Measurements from ENCODE around the gene TRIM47.

The TRIM47 gene

DNA sequence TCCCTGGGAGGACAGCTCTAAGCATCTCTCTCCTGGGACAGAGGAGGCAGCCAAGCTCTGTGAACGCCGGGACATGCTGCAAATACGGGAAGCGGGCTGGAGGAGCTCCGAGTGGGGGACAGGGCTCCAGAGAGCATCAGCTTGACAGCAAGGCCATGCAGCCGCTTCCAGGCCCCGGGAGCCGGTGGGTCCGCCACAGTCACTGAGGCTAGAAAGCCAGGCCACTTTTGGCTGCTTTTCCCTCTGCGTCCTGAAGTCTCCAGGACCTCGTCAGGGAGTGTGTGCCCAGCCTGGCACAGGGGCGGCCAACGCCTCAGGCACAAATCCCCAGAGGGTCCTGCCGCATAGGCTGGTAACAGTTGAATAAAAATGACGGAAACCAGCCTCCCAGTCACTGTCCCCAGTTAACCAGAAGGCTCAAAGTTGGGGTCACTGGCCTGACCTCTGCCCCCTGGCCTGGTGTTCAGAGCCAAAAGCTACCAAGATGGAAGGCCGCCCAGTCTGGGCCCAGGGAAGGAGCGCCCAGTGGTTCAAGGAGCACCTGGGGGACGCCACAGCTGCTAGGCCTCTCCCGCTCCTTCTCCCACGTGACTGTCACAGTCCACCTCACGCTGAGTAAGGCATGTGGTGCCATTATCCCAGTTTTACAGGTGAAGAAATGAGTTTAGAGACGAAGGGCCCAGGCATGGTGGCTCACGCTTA lies 21.5 kb upstream of the TRIM47 start:
- no peak for DNase-seq
- no peaks in the 10 kb centered on the region for H3K9me2 ChIP-seq (replicated peaks; ENCODE audit: insufficient read depth, low read length)
- TF ChIP-seq EZH2 (optimal IDR thresholded peaks at IDR 0.05; ENCODE audit: low read depth, low read length): no peak
- no peak for TF ChIP-seq CTCF (IDR thresholded peaks at IDR 0.05; ENCODE audit: low read length)
- TF ChIP-seq EZH2phosphoT487 (IDR thresholded peaks at IDR 0.05; ENCODE audit: low read length): no peak
- no peak overlapping the region for H3K4me2 ChIP-seq (ENCODE audit: low read depth, low read length)
- H4K20me1 ChIP-seq (ENCODE audit: insufficient read depth, low read length): no peaks in the 10 kb centered on the region
- H2AFZ ChIP-seq (ENCODE audit: low read length): no peak overlapping the region
- no peak overlapping the region for H3K9ac ChIP-seq (ENCODE audit: low read length)
- peaks cover 45% of the 10 kb centered on the region for H3K79me2 ChIP-seq (ENCODE audit: low read length)
- no peaks in the 10 kb centered on the region for H3K9me3 ChIP-seq (replicated peaks; ENCODE audit: insufficient read depth, low read length)
- peaks cover 6% of the 10 kb centered on the region for H3K4me1 ChIP-seq (ENCODE audit: low read length)
- H3K4me3 ChIP-seq (ENCODE audit: low read length): no peak overlapping the region
- no peaks in the 10 kb centered on the region for H3K27me3 ChIP-seq (replicated peaks; ENCODE audit: insufficient read depth, low read length)
- no peaks in the 10 kb centered on the region for H3K36me3 ChIP-seq (replicated peaks; ENCODE audit: insufficient read depth, low read length)
- H3K27ac ChIP-seq (ENCODE audit: low read length): no peak overlapping the region
- peaks cover 12% of the 10 kb centered on the region for H3F3A ChIP-seq (ENCODE audit: insufficient read depth, low read length)

GRCh38 chr17:75899353-75899752 lies 21.0 kb upstream of the TRIM47 start:
- no peaks in the 10 kb centered on the region for H3K36me3 ChIP-seq (replicated peaks; ENCODE audit: insufficient read depth, low read length)
- peaks cover 47% of the 10 kb centered on the region for H3K79me2 ChIP-seq (ENCODE audit: low read length)
- H3K9me2 ChIP-seq (replicated peaks; ENCODE audit: insufficient read depth, low read length): no peaks in the 10 kb centered on the region
- no peak overlapping the region for H3K4me2 ChIP-seq (ENCODE audit: low read depth, low read length)
- DNase-seq: no peak
- TF ChIP-seq EZH2phosphoT487 (IDR thresholded peaks at IDR 0.05; ENCODE audit: low read length): no peak
- TF ChIP-seq CTCF (IDR thresholded peaks at IDR 0.05; ENCODE audit: low read length): no peak
- no peak for TF ChIP-seq EZH2 (optimal IDR thresholded peaks at IDR 0.05; ENCODE audit: low read depth, low read length)
- H3F3A ChIP-seq (ENCODE audit: insufficient read depth, low read length): peaks cover 12% of the 10 kb centered on the region
- H3K27ac ChIP-seq (ENCODE audit: low read length): no peak overlapping the region
- H3K4me1 ChIP-seq (ENCODE audit: low read length): peaks cover 6% of the 10 kb centered on the region
- no peaks in the 10 kb centered on the region for H3K9me3 ChIP-seq (replicated peaks; ENCODE audit: insufficient read depth, low read length)
- no peaks in the 10 kb centered on the region for H4K20me1 ChIP-seq (ENCODE audit: insufficient read depth, low read length)
- H3K4me3 ChIP-seq (ENCODE audit: low read length): no peak overlapping the region
- H2AFZ ChIP-seq (ENCODE audit: low read length): no peak overlapping the region
- no peak overlapping the region for H3K9ac ChIP-seq (ENCODE audit: low read length)
- H3K27me3 ChIP-seq (replicated peaks; ENCODE audit: insufficient read depth, low read length): no peaks in the 10 kb centered on the region

DNA sequence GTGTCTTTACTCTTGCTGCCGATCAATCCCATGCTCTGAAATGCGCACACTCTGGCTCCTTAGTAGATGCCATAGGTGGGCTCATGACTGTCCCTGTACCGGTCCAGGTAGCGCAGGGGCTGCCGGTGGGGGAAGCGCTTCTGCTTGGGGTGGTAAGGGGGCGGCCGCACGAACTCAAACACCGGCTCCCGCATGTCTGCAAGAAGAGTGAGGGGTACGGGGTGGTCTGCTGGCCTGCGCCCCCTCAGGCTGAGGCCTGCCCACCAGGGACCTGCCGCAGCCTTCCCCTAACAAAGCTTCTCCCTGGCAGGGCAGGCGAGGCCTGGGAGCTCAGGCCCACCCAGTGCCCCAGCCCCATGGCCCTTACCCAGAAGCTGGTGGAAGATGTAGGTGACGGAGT lies 20.4 kb upstream of the TRIM47 start:
- no peak overlapping the region for H3K9ac ChIP-seq (ENCODE audit: low read length)
- H2AFZ ChIP-seq (ENCODE audit: low read length): no peak overlapping the region
- peaks cover 12% of the 10 kb centered on the region for H3F3A ChIP-seq (ENCODE audit: insufficient read depth, low read length)
- no peaks in the 10 kb centered on the region for H3K36me3 ChIP-seq (replicated peaks; ENCODE audit: insufficient read depth, low read length)
- no peaks in the 10 kb centered on the region for H4K20me1 ChIP-seq (ENCODE audit: insufficient read depth, low read length)
- no peaks in the 10 kb centered on the region for H3K27me3 ChIP-seq (replicated peaks; ENCODE audit: insufficient read depth, low read length)
- no peaks in the 10 kb centered on the region for H3K9me2 ChIP-seq (replicated peaks; ENCODE audit: insufficient read depth, low read length)
- TF ChIP-seq EZH2 (optimal IDR thresholded peaks at IDR 0.05; ENCODE audit: low read depth, low read length) (no peak), CTCF (IDR thresholded peaks at IDR 0.05; ENCODE audit: low read length) (no peak), EZH2phosphoT487 (IDR thresholded peaks at IDR 0.05; ENCODE audit: low read length) (no peak)
- no peak overlapping the region for H3K4me2 ChIP-seq (ENCODE audit: low read depth, low read length)
- H3K9me3 ChIP-seq (replicated peaks; ENCODE audit: insufficient read depth, low read length): no peaks in the 10 kb centered on the region
- peaks cover 6% of the 10 kb centered on the region for H3K4me1 ChIP-seq (ENCODE audit: low read length)
- H3K79me2 ChIP-seq (ENCODE audit: low read length): peaks cover 45% of the 10 kb centered on the region
- no peak overlapping the region for H3K27ac ChIP-seq (ENCODE audit: low read length)
- no peak for DNase-seq
- no peak overlapping the region for H3K4me3 ChIP-seq (ENCODE audit: low read length)

Measured in MM.1S (cell line).